Neuronal stem cell (in vitro differentiated cells): Measurements from ENCODE around the gene PLCL2.

Source experiments
- DNase-seq: peaks from one replicate; pipeline ENCODE4 v3.0.0-alpha.2; 2013; ENCODE audit warnings: low spot score
- H2AFZ ChIP-seq: one replicate; pipeline ENCODE4 v1.6.1; 2013; ENCODE audit warnings: mild to moderate bottlenecking, low read length, inconsistent platforms
- H2AK5ac ChIP-seq: 2 replicates; pipeline ENCODE4 v1.6.1; 2013; ENCODE audit warnings: low read depth, mild to moderate bottlenecking, inconsistent platforms, low read length, moderate library complexity, mixed read lengths
- H2BK120ac ChIP-seq: 2 replicates; pipeline ENCODE4 v1.6.1; 2013; ENCODE audit warnings: low read depth, mild to moderate bottlenecking, inconsistent platforms, low read length, moderate library complexity, mixed read lengths
- H2BK12ac ChIP-seq: one replicate; pipeline ENCODE4 v1.6.1; 2013; ENCODE audit warnings: low read length, inconsistent platforms
- H2BK15ac ChIP-seq: 2 replicates; pipeline ENCODE4 v1.6.1; 2013; ENCODE audit warnings: mild to moderate bottlenecking, low read length, inconsistent platforms, mixed read lengths
- H2BK5ac ChIP-seq: one replicate; pipeline ENCODE4 v1.6.1; 2013; ENCODE audit warnings: inconsistent platforms, mild to moderate bottlenecking, low read length, moderate library complexity
- H3K14ac ChIP-seq: one replicate; pipeline ENCODE4 v1.6.1; 2013; ENCODE audit warnings: low read length, inconsistent platforms
- H3K18ac ChIP-seq: 2 replicates; pipeline ENCODE4 v1.6.1; 2013; ENCODE audit warnings: low read length, inconsistent platforms
- H3K23ac ChIP-seq: 2 replicates; pipeline ENCODE4 v1.6.1; 2013; ENCODE audit warnings: low read depth, mild to moderate bottlenecking, mixed read lengths, low read length, inconsistent platforms; ENCODE audit not compliant: poor library complexity
- H3K27ac ChIP-seq: replicated peaks from 3 replicates; pipeline ENCODE4 v1.5.1; 2013; ENCODE audit warnings: low read length, inconsistent platforms
- H3K27me3 ChIP-seq, 3 experiments: 2 replicates each; pipeline ENCODE4 v1.6.1; 2013; ENCODE audit warnings: low read length in 3 of 3, mild to moderate bottlenecking in 2 of 3, inconsistent platforms in 1 of 3, low read depth in 1 of 3, mixed read lengths in 1 of 3, moderate library complexity in 1 of 3; ENCODE audit not compliant: control insufficient read depth in 3 of 3, insufficient read depth in 3 of 3
- H3K36me3 ChIP-seq, 2 donors: replicated peaks in 1 of 2; 2 replicates each; pipeline ENCODE4 v1.6.1; 2013; ENCODE audit warnings: low read length in 2 of 2; ENCODE audit not compliant: control insufficient read depth in 2 of 2, insufficient read depth in 2 of 2
- H3K4ac ChIP-seq: 2 replicates; pipeline ENCODE4 v1.6.1; 2013; ENCODE audit warnings: inconsistent platforms, mild to moderate bottlenecking, low read length, moderate library complexity
- H3K4me1 ChIP-seq, 2 donors: 1 replicate in 1 of 2; 2 replicates in 1 of 2; pipeline ENCODE4 v1.6.1; 2013; ENCODE audit warnings: low read length in 2 of 2, low read depth in 1 of 2; ENCODE audit not compliant: control insufficient read depth in 2 of 2, insufficient read depth in 1 of 2
- H3K4me2 ChIP-seq: one replicate; pipeline ENCODE4 v1.6.1; 2013; ENCODE audit warnings: mild to moderate bottlenecking, low read length, inconsistent platforms; ENCODE audit not compliant: insufficient read depth, poor library complexity, severe bottlenecking
- H3K4me3 ChIP-seq, 2 donors: 2 replicates each; pipeline ENCODE4 v1.5.1; 2013; ENCODE audit warnings: low read length in 2 of 2, mild to moderate bottlenecking in 2 of 2, inconsistent platforms in 1 of 2, moderate library complexity in 1 of 2
- H3K79me1 ChIP-seq: one replicate; pipeline ENCODE4 v1.6.1; 2013; ENCODE audit warnings: low read depth, mild to moderate bottlenecking, inconsistent platforms, low read length, moderate library complexity
- H3K9ac ChIP-seq: one replicate; pipeline ENCODE4 v1.6.1; 2013; ENCODE audit warnings: mild to moderate bottlenecking, low read depth, low read length, inconsistent platforms; ENCODE audit not compliant: poor library complexity
- H3K9me3 ChIP-seq, 2 donors: replicated peaks in 1 of 2; 2 replicates each; pipeline versions ENCODE3 to v1.6.1; 2013; ENCODE audit warnings: low read length in 2 of 2, mild to moderate bottlenecking in 2 of 2, inconsistent platforms in 1 of 2, low read depth in 1 of 2, mixed read lengths in 1 of 2, moderate library complexity in 1 of 2; ENCODE audit not compliant: control insufficient read depth in 2 of 2, insufficient read depth in 1 of 2
- H4K8ac ChIP-seq: one replicate; pipeline ENCODE4 v1.6.1; 2013; ENCODE audit warnings: low read depth, mild to moderate bottlenecking, inconsistent platforms, low read length, moderate library complexity
- H4K91ac ChIP-seq: one replicate; pipeline ENCODE4 v1.6.1; 2013; ENCODE audit warnings: low read length, low read depth, mild to moderate bottlenecking, inconsistent platforms; ENCODE audit not compliant: poor library complexity
- WGBS, 2 donors: extraction: QIAGEN DNeasy Blood & Tissue Kit; methylation state at CpG; one replicate each; pipeline ENCODE4 v1.1.7; 2013; ENCODE audit warnings: missing lambda C conversion rate in 2 of 2, mixed read lengths in 1 of 2; ENCODE audit not compliant: insufficient read length in 2 of 2, insufficient replicate concordance in 1 of 2; ENCODE audit errors: extremely low coverage in 2 of 2; 5-methylcytosine and 5-hydroxymethylcytosine counted together

Gene PLCL2

DNA sequence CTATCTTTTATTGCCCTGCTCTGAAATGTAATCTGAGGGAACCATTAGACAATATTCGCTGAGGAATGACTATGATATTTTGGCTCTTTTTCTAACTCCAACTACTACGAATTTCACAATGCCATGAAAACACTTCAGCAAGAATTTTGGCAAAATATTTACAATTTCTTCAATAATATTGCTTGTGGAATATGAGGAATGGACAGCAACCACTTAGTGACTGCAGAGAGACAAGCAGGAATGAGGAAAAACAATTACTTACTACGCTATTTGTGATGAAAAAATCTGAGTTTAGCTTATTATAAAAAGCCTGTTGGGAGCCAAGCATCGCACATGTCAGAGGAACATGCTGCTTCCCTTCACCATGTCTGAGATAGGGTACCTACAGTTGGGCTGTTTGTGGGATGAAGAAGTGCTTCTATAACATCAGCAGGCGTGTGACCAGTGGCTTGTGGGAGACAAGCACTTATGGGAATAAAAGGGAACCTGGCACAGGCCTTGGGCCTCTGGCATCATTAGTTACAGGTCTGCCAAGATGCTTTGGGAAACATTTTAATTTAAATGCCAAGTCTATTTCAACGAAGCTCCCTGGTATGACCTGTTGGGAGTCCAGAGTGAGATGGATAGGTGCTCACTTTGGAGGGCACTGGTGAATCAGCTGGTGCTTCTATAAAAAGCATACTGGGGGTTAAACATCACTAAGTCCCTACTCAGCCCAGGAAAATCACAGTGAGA is 2.7 kb upstream of the PLCL2 start:
- Histone ChIP-seq H4K8ac (no peak overlapping the region), H3K27ac (no peak overlapping the region), H3K4me3 (no peak overlapping the region), H3K4ac (no peak overlapping the region), H3K36me3 (no peaks in the 10 kb centered on the region), H3K18ac (no peak overlapping the region), H2BK5ac (no peak overlapping the region), H3K27me3 (peaks cover 0 to 24% (median 0%) of the 10 kb centered on the region in 3 experiments), H3K9ac (no peak overlapping the region), H2AK5ac (no peak overlapping the region), H3K9me3 (no peaks in the 10 kb centered on the region), H3K14ac (no peak overlapping the region), H3K4me1 (peaks cover 0 to 6% of the 10 kb centered on the region in 2 donors), H3K79me1 (no peaks in the 10 kb centered on the region), H2BK15ac (no peak overlapping the region), H2BK120ac (no peak overlapping the region), H2BK12ac (no peak overlapping the region), H2AFZ (no peak overlapping the region), H3K4me2 (no peak overlapping the region), H3K23ac (no peak overlapping the region), H4K91ac (no peak overlapping the region)
- no peak for DNase-seq
- no CpG with 5 or more reads among the region's 6 CpGs for WGBS, 2 donors

DNA sequence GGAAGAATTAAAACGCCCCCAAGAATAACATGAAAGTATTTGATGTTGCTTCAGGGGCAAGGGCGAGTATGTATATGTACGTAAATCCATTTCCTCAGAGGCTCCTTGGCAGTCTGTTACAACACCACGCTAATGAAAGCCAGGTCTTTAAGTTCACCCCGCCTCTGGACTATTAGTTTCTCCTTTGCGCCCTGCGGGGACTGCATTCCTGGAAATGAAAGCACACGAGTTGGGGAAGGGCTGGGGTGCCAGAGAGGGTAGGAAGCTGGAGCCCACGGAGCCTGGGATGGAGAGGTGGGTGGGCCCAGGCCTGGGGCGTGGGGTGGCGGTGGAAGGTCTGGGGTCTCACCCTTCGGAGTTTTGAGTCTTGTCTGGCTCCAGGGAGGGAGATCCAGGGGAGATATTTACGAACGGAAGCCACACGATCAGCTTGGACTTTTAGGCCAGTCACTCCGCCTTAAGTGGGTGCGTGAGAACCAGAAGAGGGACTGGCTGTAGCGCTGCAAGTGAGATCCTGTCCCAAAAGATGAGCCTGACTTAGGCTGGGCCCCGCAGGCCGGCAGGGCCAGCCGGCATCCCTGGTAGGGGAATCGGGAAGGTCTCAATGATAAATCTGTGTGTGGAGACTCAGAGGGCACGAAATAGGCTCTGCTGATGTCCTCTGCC is 1.6 kb upstream of the PLCL2 start:
- no peak overlapping the region for H3K4me3 ChIP-seq
- H3K4me1 ChIP-seq = peaks cover 0 to 6% of the 10 kb centered on the region in 2 donors
- no peak overlapping the region for H2BK120ac ChIP-seq
- H3K4me2 ChIP-seq = no peak overlapping the region
- no peaks in the 10 kb centered on the region for H3K36me3 ChIP-seq
- no peak overlapping the region for H3K9ac ChIP-seq
- H2AFZ ChIP-seq = peak overlapping the region; percentile 98
- H3K79me1 ChIP-seq = no peaks in the 10 kb centered on the region
- H3K9me3 ChIP-seq = no peaks in the 10 kb centered on the region
- H3K18ac ChIP-seq = peak overlapping the region; percentile 31
- peaks cover 0 to 24% (median 0%) of the 10 kb centered on the region in 3 experiments for H3K27me3 ChIP-seq
- no peak overlapping the region for H4K91ac ChIP-seq
- no peak overlapping the region for H3K27ac ChIP-seq
- no peak overlapping the region for H2BK12ac ChIP-seq
- H3K4ac ChIP-seq = no peak overlapping the region
- no peak for DNase-seq
- no peak overlapping the region for H2AK5ac ChIP-seq
- H3K14ac ChIP-seq = no peak overlapping the region
- no peak overlapping the region for H2BK15ac ChIP-seq
- no peak overlapping the region for H4K8ac ChIP-seq
- no peak overlapping the region for H3K23ac ChIP-seq
- H2BK5ac ChIP-seq = no peak overlapping the region
- WGBS, 2 donors = no CpG with 5 or more reads among the region's 23 CpGs

DNA sequence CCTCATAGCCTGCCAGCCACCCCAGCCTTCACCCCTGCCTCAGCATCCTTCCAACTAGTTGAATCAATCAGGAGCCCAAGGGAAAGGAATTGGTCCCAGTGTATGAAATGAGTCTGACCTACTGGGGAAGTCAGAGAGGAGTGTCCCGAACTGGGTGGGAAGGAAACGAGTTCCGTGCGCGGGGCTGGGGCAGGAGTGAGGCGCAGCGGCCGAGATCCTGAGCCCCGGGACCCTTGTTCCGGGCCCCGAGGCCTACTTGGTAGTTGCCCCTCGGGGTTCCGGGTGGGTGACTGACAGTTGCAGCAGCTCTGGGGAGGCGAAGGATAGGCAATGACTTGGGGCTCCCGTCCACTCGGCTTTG is 1.1 kb upstream of the PLCL2 start:
- Histone ChIP-seq H2AFZ (peak overlapping the region; percentile 98), H4K8ac (no peak overlapping the region), H3K9me3 (no peaks in the 10 kb centered on the region), H4K91ac (no peak overlapping the region), H2BK120ac (no peak overlapping the region), H3K27me3 (peaks cover 0 to 22% (median 0%) of the 10 kb centered on the region in 3 experiments), H3K4me1 (peaks cover 0 to 6% of the 10 kb centered on the region in 2 donors), H3K4ac (no peak overlapping the region), H2BK5ac (no peak overlapping the region), H3K23ac (no peak overlapping the region), H3K27ac (no peak overlapping the region), H3K4me3 (no peak overlapping the region), H2BK12ac (no peak overlapping the region), H3K9ac (no peak overlapping the region), H2AK5ac (no peak overlapping the region), H3K4me2 (no peak overlapping the region), H2BK15ac (no peak overlapping the region), H3K36me3 (no peaks in the 10 kb centered on the region), H3K14ac (no peak overlapping the region), H3K18ac (peak overlapping the region; percentile 55), H3K79me1 (no peaks in the 10 kb centered on the region)
- DNase-seq = no peak
- no CpG with 5 or more reads among the region's 16 CpGs for WGBS, 2 donors

DNA sequence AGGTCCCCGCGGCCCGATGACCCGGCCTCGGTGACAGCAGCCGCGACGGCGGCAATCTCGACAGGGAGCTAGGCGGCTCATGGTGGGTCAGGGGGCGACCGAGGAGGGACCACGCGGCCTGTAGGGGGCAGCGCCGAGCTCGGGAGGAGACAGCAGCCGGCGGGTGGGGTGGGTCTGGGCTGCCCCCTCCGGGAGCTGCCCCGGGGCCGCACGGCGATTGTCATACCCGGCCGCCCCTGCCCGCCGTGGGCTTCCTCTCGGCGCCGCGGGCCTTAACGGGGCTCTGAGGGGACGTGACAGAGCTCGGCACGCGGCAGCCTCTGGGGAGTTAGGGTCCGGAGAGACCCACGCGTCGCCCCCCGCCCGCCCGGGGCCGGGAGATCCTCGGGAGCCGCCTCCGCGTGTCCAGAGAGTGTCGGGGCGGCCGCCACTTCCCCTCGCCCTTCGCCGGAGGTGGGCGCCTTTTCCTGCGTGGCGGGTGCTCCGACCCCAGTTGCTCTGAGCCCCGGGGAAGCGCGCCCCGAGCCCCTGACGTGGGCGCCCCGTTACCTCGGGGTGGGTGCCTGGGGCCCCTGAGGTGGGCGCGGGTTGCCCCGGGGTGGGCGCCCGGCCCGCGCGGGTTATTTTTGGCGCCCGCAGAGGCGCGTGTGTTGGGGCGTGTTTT is 539 bp upstream of the PLCL2 start:
- peak overlapping the region; percentile 98 for H2AFZ ChIP-seq
- no peak overlapping the region for H2BK120ac ChIP-seq
- peak overlapping the region; percentile 94 for H3K18ac ChIP-seq
- DNase-seq = peak; percentile 71
- peaks cover 0 to 6% of the 10 kb centered on the region in 2 donors for H3K4me1 ChIP-seq
- no peak overlapping the region for H3K23ac ChIP-seq
- no peak overlapping the region for H3K4ac ChIP-seq
- H3K9ac ChIP-seq = peak overlapping the region; percentile 74
- no peak overlapping the region for H2AK5ac ChIP-seq
- H3K36me3 ChIP-seq = no peaks in the 10 kb centered on the region
- no peak overlapping the region for H2BK12ac ChIP-seq
- H3K4me2 ChIP-seq = peak overlapping the region; percentile 75
- no peak overlapping the region for H3K27ac ChIP-seq
- no peaks in the 10 kb centered on the region for H3K9me3 ChIP-seq
- peak overlapping the region; percentile 87 to 91 for H3K4me3 ChIP-seq
- H4K91ac ChIP-seq = no peak overlapping the region
- peaks cover 0 to 17% (median 0%) of the 10 kb centered on the region in 3 experiments for H3K27me3 ChIP-seq
- H2BK15ac ChIP-seq = peak overlapping the region; percentile 42
- no peak overlapping the region for H3K14ac ChIP-seq
- no CpG with 5 or more reads among the region's 81 CpGs for whole genome bisulfite sequencing, 2 donors
- no peaks in the 10 kb centered on the region for H3K79me1 ChIP-seq
- no peak overlapping the region for H2BK5ac ChIP-seq
- no peak overlapping the region for H4K8ac ChIP-seq
